Dendritic cell treated with granulocyte-macrophage colony-stimulating factor and Interleukin-4, amounts not matched to agents 40 ng/mL and 50 ng/mL, for 4 days (primary cell): ENCODE measurements around the gene CTNNB1.

Experiments
- H3K27ac Mint-ChIP-seq: one replicate; pipeline ENCODE4 v1.8.0; 2022; ENCODE audit warnings: mild to moderate bottlenecking, mixed read lengths
- H3K27me3 Mint-ChIP-seq: one replicate; pipeline ENCODE4 v1.8.0; 2022; ENCODE audit warnings: mild to moderate bottlenecking, mixed read lengths
- H3K36me3 Mint-ChIP-seq: one replicate; pipeline ENCODE4 v1.8.0; 2022; ENCODE audit warnings: low read depth, mixed read lengths
- H3K4me1 Mint-ChIP-seq: one replicate; pipeline ENCODE4 v1.8.0; 2022; ENCODE audit warnings: low read depth, mixed read lengths
- H3K4me3 Mint-ChIP-seq: one replicate; pipeline ENCODE4 v1.8.0; 2022; ENCODE audit warnings: mild to moderate bottlenecking, moderate library complexity, mixed read lengths
- H3K9me3 Mint-ChIP-seq: one replicate; pipeline ENCODE4 v1.8.0; 2022; ENCODE audit warnings: mixed read lengths
- intact Hi-C: fragments of 100-400 bp; cut with micrococcal nuclease; formaldehyde crosslinking; loops from one replicate; pipeline ENCODE4 v1.15.0; 2022

Gene CTNNB1

DNA sequence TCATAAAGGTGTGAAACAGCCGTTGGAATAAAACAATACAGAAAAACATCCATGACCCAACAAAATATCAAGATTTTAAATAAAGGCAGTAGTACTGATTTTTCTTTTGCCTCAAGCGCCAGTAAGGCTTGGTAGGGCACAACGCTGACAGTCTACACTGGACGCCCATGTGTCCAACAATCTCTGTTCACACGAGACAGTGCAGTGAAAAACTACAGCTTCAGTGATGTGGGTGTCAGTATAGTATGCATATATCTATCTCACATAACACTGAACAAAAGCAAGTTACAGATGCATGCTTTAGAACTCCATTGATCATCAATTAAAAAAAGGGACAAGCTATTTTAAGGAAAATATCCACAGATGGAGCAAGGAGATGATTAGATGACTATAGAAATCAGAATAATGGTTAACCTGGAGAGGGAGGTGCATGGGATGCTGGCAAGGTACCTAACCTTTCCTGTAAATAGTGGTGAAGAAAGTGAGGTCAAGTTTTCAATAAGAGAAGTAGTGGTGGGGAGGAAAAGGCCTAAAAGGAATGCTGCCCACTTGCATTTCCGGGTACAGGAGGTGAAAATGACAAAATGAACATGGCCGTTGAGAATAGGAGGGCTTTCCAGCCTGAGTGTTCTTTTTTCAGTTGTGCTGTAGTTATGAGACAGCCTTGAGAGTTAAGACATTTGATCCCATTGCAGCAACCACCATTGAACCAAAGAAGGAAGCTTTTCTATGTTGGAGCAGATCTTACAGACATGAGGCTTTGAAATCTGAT lies 42.7 kb downstream of the CTNNB1 start:
- Mint-ChIP-seq H3K4me3 (no peak overlapping the region), H3K27me3 (no peaks in the 10 kb centered on the region), H3K4me1 (no peaks in the 10 kb centered on the region), H3K9me3 (no peaks in the 10 kb centered on the region), H3K36me3 (peaks cover 80% of the 10 kb centered on the region), H3K27ac (no peak overlapping the region)
- intact Hi-C loops = no loop called here

DNA sequence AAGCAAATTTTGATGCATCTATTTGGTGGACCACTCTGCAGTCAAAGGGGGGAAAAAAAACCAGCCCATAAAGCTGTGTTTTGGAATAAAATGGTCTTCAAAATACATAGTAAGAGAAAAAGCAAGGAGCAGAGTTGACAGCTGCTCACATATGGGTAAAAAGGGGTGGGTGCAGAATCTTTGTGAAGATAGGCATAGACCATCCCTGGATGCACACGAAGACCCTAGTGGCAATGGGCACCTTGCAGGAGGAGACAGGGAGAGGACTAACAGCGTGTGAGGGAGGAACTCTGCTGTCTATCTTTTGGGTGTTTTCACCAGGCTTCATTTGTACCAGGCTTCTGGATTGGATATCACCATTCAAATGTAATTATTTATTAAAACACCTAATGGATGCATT lies 43.9 kb downstream of the CTNNB1 start:
- intact Hi-C loops = no loop called here
- no peaks in the 10 kb centered on the region for H3K27me3 Mint-ChIP-seq
- no peak overlapping the region for H3K4me3 Mint-ChIP-seq
- peaks cover 68% of the 10 kb centered on the region for H3K36me3 Mint-ChIP-seq
- H3K9me3 Mint-ChIP-seq = no peaks in the 10 kb centered on the region
- H3K27ac Mint-ChIP-seq = no peak overlapping the region
- H3K4me1 Mint-ChIP-seq = no peaks in the 10 kb centered on the region

DNA sequence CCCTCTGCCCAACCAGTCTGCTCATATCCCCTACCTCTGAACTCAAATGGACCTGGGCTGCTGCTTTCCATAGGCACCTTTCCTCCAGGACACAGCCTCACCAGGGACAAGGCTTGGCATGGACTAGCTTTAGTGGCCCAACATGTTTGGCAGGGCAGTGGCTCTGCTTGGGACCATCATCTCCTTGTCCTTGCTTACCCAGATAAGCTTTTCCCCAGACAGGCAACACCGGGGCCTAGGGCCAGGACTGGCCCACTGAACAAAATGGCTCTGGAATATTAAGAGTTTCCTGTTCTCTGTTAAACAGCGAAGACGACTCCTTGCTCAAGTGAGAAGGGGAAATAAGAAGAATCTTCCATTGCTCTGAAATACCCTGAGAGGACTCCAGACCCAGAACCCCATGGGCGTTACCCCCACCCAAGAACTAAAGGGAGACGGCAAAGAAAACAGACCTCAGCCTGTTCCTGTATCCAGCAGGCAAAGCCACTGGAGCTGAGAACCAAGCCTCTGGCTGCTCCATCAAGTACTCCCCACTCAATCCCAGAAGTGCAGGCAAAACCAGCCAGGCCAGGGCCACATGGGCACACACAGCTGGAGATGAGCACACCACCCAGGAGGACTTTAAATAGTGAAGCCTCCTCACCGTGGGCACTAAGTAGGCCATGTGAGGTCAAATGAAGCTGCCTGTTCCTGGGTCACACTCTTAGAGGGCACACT lies 45.5 kb downstream of the CTNNB1 start:
- H3K4me1 Mint-ChIP-seq = no peaks in the 10 kb centered on the region
- intact Hi-C loops = no loop called here
- no peaks in the 10 kb centered on the region for H3K9me3 Mint-ChIP-seq
- no peaks in the 10 kb centered on the region for H3K27me3 Mint-ChIP-seq
- peaks cover 52% of the 10 kb centered on the region for H3K36me3 Mint-ChIP-seq
- no peak overlapping the region for H3K4me3 Mint-ChIP-seq
- no peak overlapping the region for H3K27ac Mint-ChIP-seq

- Mint-ChIP-seq H3K27ac (no peak overlapping the region), H3K9me3 (no peaks in the 10 kb centered on the region), H3K27me3 (no peaks in the 10 kb centered on the region), H3K4me1 (no peaks in the 10 kb centered on the region), H3K36me3 (peaks cover 27% of the 10 kb centered on the region), H3K4me3 (no peak overlapping the region)
- intact Hi-C loops = no loop called here
Measured at GRCh38 chr3:41247055-41248004, 48.0 kb downstream of the CTNNB1 start.

GRCh38 chr3:41248525-41248924 lies 49.2 kb downstream of the CTNNB1 start:
- Mint-ChIP-seq H3K27ac (no peak overlapping the region), H3K4me1 (no peaks in the 10 kb centered on the region), H3K9me3 (no peaks in the 10 kb centered on the region), H3K4me3 (no peak overlapping the region), H3K27me3 (no peaks in the 10 kb centered on the region), H3K36me3 (peaks cover 15% of the 10 kb centered on the region)
- intact Hi-C loops = no loop called here

- Mint-ChIP-seq H3K9me3 (no peaks in the 10 kb centered on the region), H3K4me1 (no peaks in the 10 kb centered on the region), H3K4me3 (no peak overlapping the region), H3K27me3 (no peaks in the 10 kb centered on the region), H3K36me3 (peaks cover 8% of the 10 kb centered on the region), H3K27ac (no peak overlapping the region)
- intact Hi-C loops = no loop called here
Measured at GRCh38 chr3:41249318-41249717, 50.0 kb downstream of the CTNNB1 start.

DNA sequence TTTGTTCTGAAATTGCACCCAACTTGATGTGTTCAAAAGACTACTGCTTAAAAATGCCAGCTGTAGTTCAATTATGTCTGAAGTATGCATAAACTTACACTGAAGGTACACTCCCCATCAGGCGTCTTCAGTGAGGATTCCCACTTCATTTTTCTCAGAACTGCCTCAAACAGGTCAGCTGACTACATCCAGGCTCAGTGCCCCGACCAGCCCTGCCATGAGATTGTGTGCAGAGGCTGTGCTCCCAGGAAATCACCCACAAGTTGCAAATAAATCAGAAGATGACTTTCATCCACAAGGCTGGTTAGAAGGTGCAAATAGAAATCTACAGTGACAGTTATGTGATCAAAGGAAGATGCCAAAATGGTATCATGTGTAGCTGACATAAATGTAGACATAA lies 51.5 kb downstream of the CTNNB1 start:
- H3K4me1 Mint-ChIP-seq = no peaks in the 10 kb centered on the region

DNA sequence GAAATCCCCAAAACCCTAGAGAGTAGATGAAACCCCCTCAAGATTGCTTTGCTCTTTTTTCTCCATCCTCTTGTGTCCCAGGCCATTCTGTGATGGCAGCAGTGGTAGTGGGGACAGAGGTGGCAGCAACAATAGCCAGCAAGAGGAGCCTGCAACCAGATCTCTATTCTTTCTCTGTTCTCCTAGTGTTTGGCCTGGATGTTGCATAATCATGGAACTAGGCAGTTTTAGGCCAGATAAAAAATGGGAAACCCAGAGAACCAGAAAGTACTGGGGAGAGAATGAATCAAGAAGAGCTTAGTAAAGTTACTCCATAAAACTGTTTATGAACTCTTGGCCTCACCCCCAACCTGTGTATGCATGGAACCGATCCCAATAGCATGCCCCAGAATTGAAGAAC lies 52.3 kb downstream of the CTNNB1 start:
- H3K36me3 Mint-ChIP-seq = no peaks in the 10 kb centered on the region
- no peak overlapping the region for H3K4me3 Mint-ChIP-seq
- no peaks in the 10 kb centered on the region for H3K27me3 Mint-ChIP-seq
- intact Hi-C loops = no loop called here
- H3K4me1 Mint-ChIP-seq = no peaks in the 10 kb centered on the region
- H3K9me3 Mint-ChIP-seq = no peaks in the 10 kb centered on the region
- no peak overlapping the region for H3K27ac Mint-ChIP-seq

More for the DNA sequence above, 51.5 kb downstream of the CTNNB1 start:
- H3K9me3 Mint-ChIP-seq = no peaks in the 10 kb centered on the region
- no peak overlapping the region for H3K4me3 Mint-ChIP-seq
- H3K36me3 Mint-ChIP-seq = no peaks in the 10 kb centered on the region
- H3K27me3 Mint-ChIP-seq = no peaks in the 10 kb centered on the region
- no peak overlapping the region for H3K27ac Mint-ChIP-seq
- intact Hi-C loops = no loop called here

GRCh38 chr3:41258239-41258800 lies 59.0 kb downstream of the CTNNB1 start:
- Mint-ChIP-seq H3K4me1 (no peaks in the 10 kb centered on the region), H3K9me3 (no peaks in the 10 kb centered on the region), H3K36me3 (no peaks in the 10 kb centered on the region), H3K4me3 (no peak overlapping the region), H3K27ac (no peak overlapping the region), H3K27me3 (no peaks in the 10 kb centered on the region)
- intact Hi-C loops = no loop called here

- intact Hi-C loops = no loop called here
- no peaks in the 10 kb centered on the region for H3K4me1 Mint-ChIP-seq
- H3K9me3 Mint-ChIP-seq = no peaks in the 10 kb centered on the region
- no peak overlapping the region for H3K27ac Mint-ChIP-seq
- no peak overlapping the region for H3K4me3 Mint-ChIP-seq
- no peaks in the 10 kb centered on the region for H3K36me3 Mint-ChIP-seq
- no peaks in the 10 kb centered on the region for H3K27me3 Mint-ChIP-seq
Measured at GRCh38 chr3:41259449-41260062, 60.3 kb downstream of the CTNNB1 start.

- no peak overlapping the region for H3K27ac Mint-ChIP-seq
- no peaks in the 10 kb centered on the region for H3K27me3 Mint-ChIP-seq
- no peaks in the 10 kb centered on the region for H3K9me3 Mint-ChIP-seq
- no peaks in the 10 kb centered on the region for H3K4me1 Mint-ChIP-seq
- H3K36me3 Mint-ChIP-seq = no peaks in the 10 kb centered on the region
- no peak overlapping the region for H3K4me3 Mint-ChIP-seq
- intact Hi-C loops = no loop called here
Measured at GRCh38 chr3:41260063-41260450, 60.8 kb downstream of the CTNNB1 start.

DNA sequence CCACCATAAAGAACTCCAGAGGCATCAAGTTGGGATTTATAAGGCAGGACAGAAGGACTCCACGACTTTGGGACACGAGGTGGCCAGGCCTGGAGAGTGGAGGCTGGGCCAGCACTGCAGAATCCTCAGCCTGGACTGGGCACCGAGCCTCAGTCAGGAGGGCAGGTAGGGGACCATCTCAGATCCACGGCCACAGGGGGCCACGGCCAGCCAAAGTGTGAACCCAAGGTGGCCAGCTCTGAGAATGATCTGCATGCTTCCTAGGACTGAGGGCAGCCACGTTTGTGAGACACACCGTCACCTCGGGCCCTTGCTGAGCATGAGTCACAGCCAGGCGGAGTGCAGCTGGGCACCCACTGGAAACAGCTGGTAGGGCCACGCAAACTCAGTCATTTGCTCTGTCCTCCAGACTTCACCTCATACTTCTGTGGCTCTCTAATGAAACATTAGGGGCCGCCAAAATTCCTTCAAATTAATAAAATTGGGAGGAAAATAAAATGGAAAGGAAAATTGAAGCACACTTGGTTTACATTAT lies 65.8 kb downstream of the CTNNB1 start:
- no peaks in the 10 kb centered on the region for H3K4me1 Mint-ChIP-seq
- no peaks in the 10 kb centered on the region for H3K27me3 Mint-ChIP-seq
- intact Hi-C loops = no loop called here
- H3K36me3 Mint-ChIP-seq = no peaks in the 10 kb centered on the region
- H3K9me3 Mint-ChIP-seq = no peaks in the 10 kb centered on the region
- H3K4me3 Mint-ChIP-seq = no peak overlapping the region
- H3K27ac Mint-ChIP-seq = no peak overlapping the region

GRCh38 chr3:41265823-41266273 lies 66.5 kb downstream of the CTNNB1 start:
- Mint-ChIP-seq H3K4me1 (no peaks in the 10 kb centered on the region), H3K9me3 (no peaks in the 10 kb centered on the region), H3K27ac (no peak overlapping the region), H3K4me3 (no peak overlapping the region), H3K27me3 (no peaks in the 10 kb centered on the region), H3K36me3 (no peaks in the 10 kb centered on the region)
- intact Hi-C loops = no loop called here
